ENCODE results near the gene PTPRN2.

- TF ChIP-seq POLR2A (IDR thresholded peaks at IDR 0.05) (no peak), CTCF (IDR thresholded peaks at IDR 0.05) (no peak), EP300 (IDR thresholded peaks at IDR 0.05) (no peak)
These were observed 760.4 kb downstream of the PTPRN2 start for GRCh38 chr7:157827045-157827862.
